ENCODE data around the gene CAND1.

The CAND1 gene

GRCh38 chr12:67280088-67280487 lies 10.9 kb downstream of the CAND1 start:
- H3K4me1 ChIP-seq (ENCODE audit: control insufficient read depth, insufficient read depth, low read length, unreplicated experiment), result peaks cover 18% of the 10 kb centered on the region
- no peak overlapping the region for H3K27ac ChIP-seq (ENCODE audit: low read depth, low read length)
- H3K36me3 ChIP-seq (ENCODE audit: insufficient read depth, low read length), result peaks cover 3% of the 10 kb centered on the region; the same call in 1 of the 2 replicates
- H2AFZ ChIP-seq (ENCODE audit: low read length, unreplicated experiment), result no peak overlapping the region
- no peak overlapping the region for H3K4me3 ChIP-seq (ENCODE audit: low read depth, low read length)
- H3K27me3 ChIP-seq (ENCODE audit: insufficient read depth, low read length), result no peaks in the 10 kb centered on the region
- peaks cover 70% of the 10 kb centered on the region for H3K79me2 ChIP-seq (ENCODE audit: control insufficient read depth, insufficient read depth, low read length, unreplicated experiment)

DNA sequence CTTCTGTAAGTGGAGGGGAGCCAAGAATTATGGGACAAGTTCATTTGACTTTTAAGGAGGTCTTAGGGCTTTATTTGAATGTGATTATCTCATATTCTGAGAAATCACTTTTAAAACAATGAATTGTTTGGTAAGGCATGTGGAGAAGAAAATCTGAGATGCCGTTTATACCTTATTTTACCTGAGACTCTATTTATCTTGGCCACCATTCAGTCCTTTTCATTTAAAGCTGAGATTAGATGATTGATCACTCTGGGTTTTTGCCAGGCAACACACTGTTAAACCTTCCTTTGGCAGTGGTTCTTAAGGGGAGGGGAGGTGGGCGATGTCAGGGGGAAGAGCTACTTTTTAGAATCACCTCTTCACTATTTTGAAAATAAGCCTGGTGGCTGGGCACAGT lies 11.4 kb downstream of the CAND1 start:
- Histone ChIP-seq H3K4me1 (ENCODE audit: control insufficient read depth, insufficient read depth, low read length, unreplicated experiment) (peaks cover 14% of the 10 kb centered on the region), H3K27me3 (ENCODE audit: insufficient read depth, low read length) (no peaks in the 10 kb centered on the region), H3K4me3 (ENCODE audit: low read depth, low read length) (no peak overlapping the region), H3K79me2 (ENCODE audit: control insufficient read depth, insufficient read depth, low read length, unreplicated experiment) (peaks cover 69% of the 10 kb centered on the region), H2AFZ (ENCODE audit: low read length, unreplicated experiment) (no peak overlapping the region), H3K36me3 (ENCODE audit: insufficient read depth, low read length) (peaks cover 3% of the 10 kb centered on the region; the same call in 1 of the 2 replicates), H3K27ac (ENCODE audit: low read depth, low read length) (no peak overlapping the region)

DNA sequence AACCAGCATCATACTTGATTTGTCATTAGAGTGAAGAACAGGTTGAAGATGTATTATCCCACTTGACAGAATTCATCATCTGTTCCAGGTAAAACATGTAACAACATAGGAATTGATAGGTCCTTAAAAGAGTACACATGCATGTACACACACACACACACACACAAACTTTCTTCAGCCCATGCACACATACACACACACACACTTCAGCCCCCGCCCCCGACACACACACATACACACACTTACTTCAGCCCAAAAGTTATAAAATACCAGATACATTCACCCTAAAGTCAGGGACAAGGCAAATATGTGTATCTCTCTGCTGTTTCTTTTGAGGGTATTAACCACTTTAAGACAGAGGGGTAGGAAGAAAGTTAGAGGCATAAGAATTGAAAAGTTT lies 15.4 kb downstream of the CAND1 start:
- Histone ChIP-seq H2AFZ (ENCODE audit: low read length, unreplicated experiment) (no peak overlapping the region), H3K4me3 (ENCODE audit: low read depth, low read length) (no peak overlapping the region), H3K4me1 (ENCODE audit: control insufficient read depth, insufficient read depth, low read length, unreplicated experiment) (peaks cover 3% of the 10 kb centered on the region), H3K27me3 (ENCODE audit: insufficient read depth, low read length) (no peaks in the 10 kb centered on the region), H3K36me3 (ENCODE audit: insufficient read depth, low read length) (peaks cover 3% of the 10 kb centered on the region; the same call in 1 of the 2 replicates), H3K79me2 (ENCODE audit: control insufficient read depth, insufficient read depth, low read length, unreplicated experiment) (peaks cover 54% of the 10 kb centered on the region), H3K27ac (ENCODE audit: low read depth, low read length) (no peak overlapping the region)

DNA sequence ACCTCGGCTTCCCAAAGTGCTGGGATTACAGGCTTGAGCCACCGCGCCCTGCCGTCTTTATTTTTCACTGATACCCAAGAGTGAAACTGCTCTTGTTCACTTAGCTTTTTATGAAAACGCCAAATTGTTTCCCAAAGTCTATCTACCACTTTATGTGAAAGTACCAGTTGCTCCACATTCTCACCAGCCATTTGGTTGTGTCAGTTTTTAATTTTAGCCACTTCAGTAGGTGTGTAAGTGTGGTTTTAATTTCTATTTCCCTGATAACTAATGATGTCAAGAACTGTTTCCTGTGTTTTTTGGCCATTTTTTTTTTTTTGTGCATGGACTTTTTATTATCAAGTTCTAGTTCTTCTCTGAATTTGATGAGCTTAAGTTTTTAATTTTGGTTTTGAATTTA lies 17.1 kb downstream of the CAND1 start:
- no peak overlapping the region for H3K27ac ChIP-seq (ENCODE audit: low read depth, low read length)
- H2AFZ ChIP-seq (ENCODE audit: low read length, unreplicated experiment), result no peak overlapping the region
- no peaks in the 10 kb centered on the region for H3K4me1 ChIP-seq (ENCODE audit: control insufficient read depth, insufficient read depth, low read length, unreplicated experiment)
- peaks cover 55% of the 10 kb centered on the region for H3K79me2 ChIP-seq (ENCODE audit: control insufficient read depth, insufficient read depth, low read length, unreplicated experiment)
- peaks cover 3% of the 10 kb centered on the region; the same call in 1 of the 2 replicates for H3K36me3 ChIP-seq (ENCODE audit: insufficient read depth, low read length)
- no peak overlapping the region for H3K4me3 ChIP-seq (ENCODE audit: low read depth, low read length)
- no peaks in the 10 kb centered on the region for H3K27me3 ChIP-seq (ENCODE audit: insufficient read depth, low read length)

DNA sequence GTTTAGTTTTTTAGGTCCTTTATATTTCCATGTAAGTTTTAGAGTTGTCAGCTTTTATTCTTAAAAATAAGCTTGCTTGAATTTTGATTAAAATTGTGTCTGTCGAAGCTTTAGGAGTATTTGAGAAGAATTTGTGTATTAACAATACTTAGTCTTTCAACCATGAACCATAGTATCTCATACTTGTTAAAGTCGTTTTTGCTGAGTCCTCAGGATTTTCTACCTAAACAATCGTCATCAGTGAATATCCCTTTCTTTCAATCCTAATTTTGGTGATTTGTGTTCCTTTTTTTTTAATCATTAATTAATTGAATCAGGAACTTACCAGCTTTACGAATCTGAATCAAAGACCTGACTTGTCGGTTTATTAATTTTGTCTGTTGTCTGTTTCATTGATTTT lies 18.2 kb downstream of the CAND1 start:
- no peak overlapping the region for H2AFZ ChIP-seq (ENCODE audit: low read length, unreplicated experiment)
- H3K27me3 ChIP-seq (ENCODE audit: insufficient read depth, low read length), result no peaks in the 10 kb centered on the region
- H3K36me3 ChIP-seq (ENCODE audit: insufficient read depth, low read length), result no peaks in the 10 kb centered on the region; the same call in 1 of the 2 replicates

GRCh38 chr12:67288561-67288960 lies 19.4 kb downstream of the CAND1 start:
- H3K79me2 ChIP-seq (ENCODE audit: control insufficient read depth, insufficient read depth, low read length, unreplicated experiment), result peaks cover 63% of the 10 kb centered on the region
- H3K36me3 ChIP-seq (ENCODE audit: insufficient read depth, low read length), result no peaks in the 10 kb centered on the region; the same call in 1 of the 2 replicates
- no peaks in the 10 kb centered on the region for H3K27me3 ChIP-seq (ENCODE audit: insufficient read depth, low read length)

More for the DNA sequence above, 18.2 kb downstream of the CAND1 start:
- H3K79me2 ChIP-seq (ENCODE audit: control insufficient read depth, insufficient read depth, low read length, unreplicated experiment), result peaks cover 53% of the 10 kb centered on the region
- no peak overlapping the region for H3K27ac ChIP-seq (ENCODE audit: low read depth, low read length)
- no peak overlapping the region for H3K4me3 ChIP-seq (ENCODE audit: low read depth, low read length)
- no peaks in the 10 kb centered on the region for H3K4me1 ChIP-seq (ENCODE audit: control insufficient read depth, insufficient read depth, low read length, unreplicated experiment)

DNA sequence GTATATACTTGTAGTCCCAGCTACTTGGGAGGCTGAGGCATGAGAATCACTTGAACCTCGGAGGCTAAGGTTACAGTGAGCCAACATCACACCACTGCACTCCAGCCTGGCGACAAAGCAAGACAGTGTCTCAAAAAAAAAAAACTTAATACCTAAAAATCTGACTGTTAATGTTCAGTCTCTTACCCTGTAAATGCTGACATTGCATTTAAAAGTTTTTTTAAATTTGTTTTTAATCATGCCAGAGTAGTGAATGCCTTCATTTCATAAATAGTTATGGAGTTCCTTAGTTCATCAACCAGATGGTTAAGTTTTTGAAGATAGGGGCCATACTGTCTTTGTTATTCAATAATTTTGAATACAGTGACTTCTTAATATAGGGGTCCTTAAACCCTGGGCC lies 21.2 kb downstream of the CAND1 start:
- no peaks in the 10 kb centered on the region for H3K27me3 ChIP-seq (ENCODE audit: insufficient read depth, low read length)
- no peak overlapping the region for H3K27ac ChIP-seq (ENCODE audit: low read depth, low read length)
- no peak overlapping the region for H3K4me3 ChIP-seq (ENCODE audit: low read depth, low read length)
- H3K4me1 ChIP-seq (ENCODE audit: control insufficient read depth, insufficient read depth, low read length, unreplicated experiment), result no peaks in the 10 kb centered on the region
- H3K79me2 ChIP-seq (ENCODE audit: control insufficient read depth, insufficient read depth, low read length, unreplicated experiment), result peaks cover 59% of the 10 kb centered on the region
- H3K36me3 ChIP-seq (ENCODE audit: insufficient read depth, low read length), result 0 out of 2 replicates have a peak, but pooled peaks cover 4% of the 10 kb centered on the region
- H2AFZ ChIP-seq (ENCODE audit: low read length, unreplicated experiment), result no peak overlapping the region

More at GRCh38 chr12:67288561-67288960, 19.4 kb downstream of the CAND1 start:
- Histone ChIP-seq H3K4me3 (ENCODE audit: low read depth, low read length) (no peak overlapping the region), H3K4me1 (ENCODE audit: control insufficient read depth, insufficient read depth, low read length, unreplicated experiment) (no peaks in the 10 kb centered on the region), H3K27ac (ENCODE audit: low read depth, low read length) (no peak overlapping the region), H2AFZ (ENCODE audit: low read length, unreplicated experiment) (no peak overlapping the region)

DNA sequence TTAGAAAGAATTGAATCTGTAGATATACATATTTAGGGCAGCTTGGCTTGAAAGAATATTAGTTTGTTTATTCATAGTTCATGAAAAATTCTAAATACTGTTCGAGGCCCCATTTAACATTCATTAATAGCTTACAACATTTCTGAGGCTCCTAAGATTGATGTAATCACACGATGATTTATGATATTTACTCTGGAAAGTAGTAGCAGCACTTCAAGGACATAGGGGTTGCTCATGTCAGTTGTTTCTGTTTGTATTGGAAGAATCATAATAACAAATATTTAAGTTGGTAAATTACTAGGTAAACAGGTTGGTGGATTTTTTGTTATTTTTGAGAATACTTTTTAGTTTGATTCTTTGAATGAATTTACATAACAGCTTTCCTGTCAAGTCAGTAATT lies 30.4 kb downstream of the CAND1 start:
- peaks cover 14% of the 10 kb centered on the region for H3K79me2 ChIP-seq (ENCODE audit: control insufficient read depth, insufficient read depth, low read length, unreplicated experiment)
- H3K27me3 ChIP-seq (ENCODE audit: insufficient read depth, low read length), result no peaks in the 10 kb centered on the region
- no peak overlapping the region for H2AFZ ChIP-seq (ENCODE audit: low read length, unreplicated experiment)
- H3K4me1 ChIP-seq (ENCODE audit: control insufficient read depth, insufficient read depth, low read length, unreplicated experiment), result no peaks in the 10 kb centered on the region
- no peak overlapping the region for H3K27ac ChIP-seq (ENCODE audit: low read depth, low read length)
- no peak overlapping the region for H3K4me3 ChIP-seq (ENCODE audit: low read depth, low read length)
- H3K36me3 ChIP-seq (ENCODE audit: insufficient read depth, low read length), result peaks cover 63% of the 10 kb centered on the region

GRCh38 chr12:67299926-67300325 lies 30.8 kb downstream of the CAND1 start:
- peaks cover 65% of the 10 kb centered on the region for H3K36me3 ChIP-seq (ENCODE audit: insufficient read depth, low read length)
- no peak overlapping the region for H3K4me3 ChIP-seq (ENCODE audit: low read depth, low read length)
- peaks cover 14% of the 10 kb centered on the region for H3K79me2 ChIP-seq (ENCODE audit: control insufficient read depth, insufficient read depth, low read length, unreplicated experiment)
- no peak overlapping the region for H2AFZ ChIP-seq (ENCODE audit: low read length, unreplicated experiment)
- no peaks in the 10 kb centered on the region for H3K4me1 ChIP-seq (ENCODE audit: control insufficient read depth, insufficient read depth, low read length, unreplicated experiment)
- H3K27ac ChIP-seq (ENCODE audit: low read depth, low read length), result no peak overlapping the region
- H3K27me3 ChIP-seq (ENCODE audit: insufficient read depth, low read length), result no peaks in the 10 kb centered on the region

- H2AFZ ChIP-seq (ENCODE audit: low read length, unreplicated experiment), result no peak overlapping the region
- no peaks in the 10 kb centered on the region for H3K4me1 ChIP-seq (ENCODE audit: control insufficient read depth, insufficient read depth, low read length, unreplicated experiment)
- H3K4me3 ChIP-seq (ENCODE audit: low read depth, low read length), result no peak overlapping the region
- peaks cover 81% of the 10 kb centered on the region for H3K36me3 ChIP-seq (ENCODE audit: insufficient read depth, low read length)
- H3K27me3 ChIP-seq (ENCODE audit: insufficient read depth, low read length), result no peaks in the 10 kb centered on the region
- H3K27ac ChIP-seq (ENCODE audit: low read depth, low read length), result no peak overlapping the region
- H3K79me2 ChIP-seq (ENCODE audit: control insufficient read depth, insufficient read depth, low read length, unreplicated experiment), result peaks cover 7% of the 10 kb centered on the region
Observed at GRCh38 chr12:67302162-67302561, 33.0 kb downstream of the CAND1 start.

GRCh38 chr12:67305544-67305943 lies 36.4 kb downstream of the CAND1 start:
- H3K27me3 ChIP-seq (ENCODE audit: insufficient read depth, low read length), result no peaks in the 10 kb centered on the region
- peaks cover 73% of the 10 kb centered on the region for H3K36me3 ChIP-seq (ENCODE audit: insufficient read depth, low read length)

More at GRCh38 chr12:67305544-67305943, 36.4 kb downstream of the CAND1 start:
- Histone ChIP-seq H3K79me2 (ENCODE audit: control insufficient read depth, insufficient read depth, low read length, unreplicated experiment) (peaks cover 4% of the 10 kb centered on the region), H2AFZ (ENCODE audit: low read length, unreplicated experiment) (no peak overlapping the region), H3K4me1 (ENCODE audit: control insufficient read depth, insufficient read depth, low read length, unreplicated experiment) (no peaks in the 10 kb centered on the region), H3K27ac (ENCODE audit: low read depth, low read length) (no peak overlapping the region), H3K4me3 (ENCODE audit: low read depth, low read length) (no peak overlapping the region)
